ENCODE data around the gene FLYWCH1. TPM values are rescaled to one million over a fixed set of nuclear protein-coding genes. Genes with fewer than 3 reads are reported as not detected.

Gene FLYWCH1
- total and polyA plus RNA-seq, 2 donors (not counting 3 experiments of a cell fraction or from before 2014, with no cell fraction given) = 32.0 to 51.2 TPM

GRCh38 chr16:2894231-2894630 is 17.5 kb upstream of the FLYWCH1 start:
- Histone ChIP-seq H3K9me1 (replicated peaks; ENCODE audit: control insufficient read depth, extremely low read depth, insufficient read depth, low read length) (no peaks in the 10 kb centered on the region), H2AFZ (ENCODE audit: low read depth, low read length) (no peak overlapping the region), H3K4me2 (ENCODE audit: insufficient read depth, low read length) (no peak overlapping the region), H4K20me1 (replicated peaks; ENCODE audit: control insufficient read depth, extremely low read depth, insufficient read depth, low read length) (no peaks in the 10 kb centered on the region), H3K79me2 (ENCODE audit: control insufficient read depth, insufficient read depth, low read length) (no peaks in the 10 kb centered on the region), H3K36me3 (ENCODE audit: control insufficient read depth in 2 of 2, extremely low read depth in 1 of 2, insufficient read depth in 2 of 2, low read length in 2 of 2) (peaks cover 0 to 8% of the 10 kb centered on the region in 2 experiments), H3K9me3 (replicated peaks; ENCODE audit: control insufficient read depth, insufficient read depth, low read length) (no peaks in the 10 kb centered on the region), H3K9ac (replicated peaks; ENCODE audit: extremely low read depth, insufficient read depth, low read length) (no peak overlapping the region), H3K27me3 (ENCODE audit: control insufficient read depth in 2 of 2, insufficient read depth in 2 of 2, low read length in 2 of 2) (no peaks in the 10 kb centered on the region), H3K27ac (ENCODE audit: insufficient read depth, low read depth, low read length) (no peak overlapping the region), H3K4me3 (replicated peaks in 1 of 3; ENCODE audit: insufficient read depth in 1 of 3, low read depth in 1 of 3, low read length in 3 of 3) (no peak overlapping the region), H3K4me1 (ENCODE audit: control insufficient read depth, extremely low read depth, insufficient read depth, low read length) (peaks cover 5% of the 10 kb centered on the region)
- DNase-seq (ENCODE audit: low read depth, low spot score) (no peak), FAIRE-seq (no peak)
- CTCF ChIA-PET = no interaction called here
- TF ChIP-seq FOS (IDR thresholded peaks at IDR 0.05; ENCODE audit: borderline replicate concordance, insufficient read depth, low read length) (no peak), JUN (IDR thresholded peaks at IDR 0.05; ENCODE audit: borderline replicate concordance, insufficient read depth, insufficient read length, low read depth) (no peak), POLR2AphosphoS5 (IDR thresholded peaks at IDR 0.05; ENCODE audit: insufficient read depth, low read depth, low read length) (no peak)
- intact Hi-C loops (cut with micrococcal nuclease) = no loop called here
- BruUV-seq (replicated peaks) = no TSS peak
- dilution Hi-C loops (cut with MboI; ENCODE audit: extremely low pct_ligation_motif_present, low sequenced_read_pairs) = no loop called here
- POLR2A ChIA-PET = no interaction called here

- Histone ChIP-seq H2AFZ (ENCODE audit: low read depth, low read length) (no peak overlapping the region), H3K79me2 (ENCODE audit: control insufficient read depth, insufficient read depth, low read length) (no peaks in the 10 kb centered on the region), H3K9me3 (replicated peaks; ENCODE audit: control insufficient read depth, insufficient read depth, low read length) (no peaks in the 10 kb centered on the region), H4K20me1 (replicated peaks; ENCODE audit: control insufficient read depth, extremely low read depth, insufficient read depth, low read length) (no peaks in the 10 kb centered on the region), H3K4me1 (ENCODE audit: control insufficient read depth, extremely low read depth, insufficient read depth, low read length) (peaks cover 1% of the 10 kb centered on the region), H3K4me3 (replicated peaks in 1 of 3; ENCODE audit: insufficient read depth in 1 of 3, low read depth in 1 of 3, low read length in 3 of 3) (no peak overlapping the region), H3K36me3 (ENCODE audit: control insufficient read depth in 2 of 2, extremely low read depth in 1 of 2, insufficient read depth in 2 of 2, low read length in 2 of 2) (peaks cover 0 to 8% of the 10 kb centered on the region in 2 experiments), H3K9ac (replicated peaks; ENCODE audit: extremely low read depth, insufficient read depth, low read length) (no peak overlapping the region), H3K27me3 (ENCODE audit: control insufficient read depth in 2 of 2, insufficient read depth in 2 of 2, low read length in 2 of 2) (no peaks in the 10 kb centered on the region), H3K4me2 (ENCODE audit: insufficient read depth, low read length) (no peak overlapping the region), H3K27ac (ENCODE audit: insufficient read depth, low read depth, low read length) (no peak overlapping the region), H3K9me1 (replicated peaks; ENCODE audit: control insufficient read depth, extremely low read depth, insufficient read depth, low read length) (no peaks in the 10 kb centered on the region)
- FAIRE-seq = no peak
- TF ChIP-seq FOS (IDR thresholded peaks at IDR 0.05; ENCODE audit: borderline replicate concordance, insufficient read depth, low read length) (no peak), EZH2 (IDR thresholded peaks at IDR 0.05; ENCODE audit: borderline replicate concordance, low read depth, low read length, severe bottlenecking) (no peak), MYC (IDR thresholded peaks at IDR 0.05; ENCODE audit: low read depth, low read length) (no peak), CTCF (IDR thresholded peaks at IDR 0.05; ENCODE audit: extremely low read depth in 1 of 2, insufficient read depth in 1 of 2, low read depth in 1 of 2, low read length in 2 of 2) (no peak), JUN (IDR thresholded peaks at IDR 0.05; ENCODE audit: borderline replicate concordance, insufficient read depth, insufficient read length, low read depth) (no peak), MAX (IDR thresholded peaks at IDR 0.05; ENCODE audit: insufficient read depth, insufficient read length) (no peak), POLR2AphosphoS5 (IDR thresholded peaks at IDR 0.05; ENCODE audit: insufficient read depth, low read depth, low read length) (no peak), GATA2 (IDR thresholded peaks at IDR 0.05; ENCODE audit: insufficient read depth, insufficient read length, low read depth, low read length) (no peak), POLR2A (IDR thresholded peaks at IDR 0.05; ENCODE audit: low read depth, low read length) (no peak)
- BruUV-seq (replicated peaks) = no TSS peak
- intact Hi-C loops (cut with micrococcal nuclease) = no loop called here
- ChIA-PET CTCF (interaction anchor here (1.0 kb wide), 1 partner anchor 17 kb away, joined by 3 read pairs; no protein-coding TSS in a partner anchor), POLR2A (no interaction called here)
- no peak for DNase-seq (ENCODE audit: low read depth, low spot score)
- dilution Hi-C loops (cut with MboI; ENCODE audit: extremely low pct_ligation_motif_present, low sequenced_read_pairs) = no loop called here
These were observed 15.9 kb upstream of the FLYWCH1 start for GRCh38 chr16:2895813-2896212.

Data from endothelial cell of umbilical vein (primary cell).